ENCODE data around the gene CDO1. TPM values are rescaled to one million over a fixed set of nuclear protein-coding genes. Genes with fewer than 3 reads are reported as not detected.

The CDO1 gene
- total RNA-seq, 1 experiment from 2014 or later = 13.2 TPM

- ATAC-seq = no peak
- ChIA-PET CTCF (interaction anchor here (0.6 to 1.4 kb wide), 3 partner anchors 19 to 246 kb away, joined by 3 read pairs; no protein-coding TSS in a partner anchor), POLR2A (no interaction called here)
- H3K27ac Mint-ChIP-seq = peak overlapping the region; percentile 94
- no peaks in the 10 kb centered on the region for H3K27me3 Mint-ChIP-seq (ENCODE audit: low read depth)
- no peaks in the 10 kb centered on the region for H3K9me3 Mint-ChIP-seq
- peaks cover 22% of the 10 kb centered on the region for H3K36me3 Mint-ChIP-seq
- no peak for TF ChIP-seq USF2 (CRISPR knock-in tag; IDR thresholded peaks at IDR 0.05)
- TF ChIP-seq GABPB1 (CRISPR knock-in tag; IDR thresholded peaks at IDR 0.05) = no peak
- no peak for TF ChIP-seq FOXP4 (CRISPR knock-in tag; IDR thresholded peaks at IDR 0.05)
- no peak for TF ChIP-seq ZBTB43 (CRISPR knock-in tag; IDR thresholded peaks at IDR 0.05)
- TF ChIP-seq FOXK1 (CRISPR knock-in tag; IDR thresholded peaks at IDR 0.05) = no peak
- no peak for TF ChIP-seq ERG (CRISPR knock-in tag; IDR thresholded peaks at IDR 0.05)
- TF ChIP-seq ATF1 (CRISPR knock-in tag; IDR thresholded peaks at IDR 0.05) = no peak
- TF ChIP-seq CREM (CRISPR knock-in tag; IDR thresholded peaks at IDR 0.05) = no peak
- no peak for TF ChIP-seq ZSCAN18 (CRISPR knock-in tag; IDR thresholded peaks at IDR 0.05)
- no peak for TF ChIP-seq PREB (CRISPR knock-in tag; IDR thresholded peaks at IDR 0.05; ENCODE audit: borderline replicate concordance)
- TF ChIP-seq MYBL2 (CRISPR knock-in tag; IDR thresholded peaks at IDR 0.05) = no peak
- no peak for TF ChIP-seq TEAD1 (CRISPR knock-in tag; IDR thresholded peaks at IDR 0.05)
- TF ChIP-seq EMX1 (CRISPR knock-in tag; IDR thresholded peaks at IDR 0.05) = no peak
- no peak for TF ChIP-seq SMAD4 (CRISPR knock-in tag; IDR thresholded peaks at IDR 0.05)
- DNase-seq (ENCODE audit: low spot score) = no peak
- H3K4me3 Mint-ChIP-seq = no peak overlapping the region
- H3K4me1 Mint-ChIP-seq = peaks cover 16% of the 10 kb centered on the region
These were observed 8.8 kb downstream of the CDO1 start for GRCh38 chr5:115807654-115808052.

- Mint-ChIP-seq H3K4me3 (no peak overlapping the region), H3K27me3 (ENCODE audit: low read depth) (no peaks in the 10 kb centered on the region), H3K9me3 (no peaks in the 10 kb centered on the region), H3K4me1 (peaks cover 16% of the 10 kb centered on the region), H3K36me3 (peaks cover 22% of the 10 kb centered on the region), H3K27ac (peak overlapping the region; percentile 94)
- POLR2A ChIA-PET = interaction anchor here (0.5 kb wide), 1 partner anchor 768 kb away, joined by 3 read pairs; no protein-coding TSS in a partner anchor
- no peak for DNase-seq (ENCODE audit: low spot score)
- CTCF ChIA-PET = interaction anchor here (1.0 to 1.4 kb wide), 3 partner anchors 19 to 172 kb away, joined by 3 read pairs; no protein-coding TSS in a partner anchor
- no peak for TF ChIP-seq FOXP4 (CRISPR knock-in tag; IDR thresholded peaks at IDR 0.05)
- no peak for TF ChIP-seq GTF2I (CRISPR knock-in tag; conservative IDR thresholded peaks at IDR 0.05)
- no peak for TF ChIP-seq AR (CRISPR knock-in tag; IDR thresholded peaks at IDR 0.05)
- TF ChIP-seq HMGA2 (CRISPR knock-in tag; IDR thresholded peaks at IDR 0.05) = no peak
- ATAC-seq = peak; percentile 57
These were observed 9.3 kb downstream of the CDO1 start for GRCh38 chr5:115806986-115807653.

Data from WTC11 (cell line).